SK-N-DZ (cell line): ENCODE data around the gene TUFT1.

ENCODE experiments used
- DNase-seq: peaks from one replicate; pipeline ENCODE4 v3.0.0-alpha.2; 2015; ENCODE audit warnings: low spot score

Gene TUFT1

DNA sequence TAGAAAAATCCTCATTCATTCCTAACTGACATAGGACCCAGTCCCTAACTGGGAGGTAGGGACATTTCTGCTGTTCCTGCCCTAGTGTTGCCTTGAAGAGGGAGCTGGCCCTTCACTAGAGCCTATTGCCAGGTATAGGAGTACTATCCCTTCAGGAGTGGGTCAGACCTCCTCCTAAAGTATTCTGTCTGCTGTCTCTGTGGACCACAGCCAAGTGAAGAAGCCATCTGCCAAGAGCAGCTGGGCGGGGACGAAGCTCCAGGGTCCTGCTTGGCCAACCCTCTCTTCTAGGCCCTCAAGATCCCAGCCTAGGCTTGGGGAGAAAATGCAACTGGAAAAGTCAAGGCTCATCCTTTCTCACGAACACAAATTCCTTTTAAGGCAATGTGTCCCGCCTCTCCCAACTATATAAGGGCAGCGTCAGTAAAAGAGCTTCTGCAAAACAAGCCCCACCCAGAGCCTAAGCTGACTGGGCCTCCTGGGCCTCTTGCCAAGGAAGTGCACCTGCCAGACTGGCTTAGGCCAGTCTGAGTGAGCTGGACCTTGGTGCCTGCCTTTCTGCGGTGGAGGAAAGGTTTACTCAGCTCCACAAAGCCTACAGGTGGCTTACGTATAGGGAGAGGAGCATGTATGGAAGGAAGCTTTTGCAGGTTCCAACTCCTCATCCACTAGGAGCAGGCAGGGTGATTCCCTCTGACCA is 638 bp upstream of the TUFT1 start:
- peak; percentile 84 for DNase-seq

DNA sequence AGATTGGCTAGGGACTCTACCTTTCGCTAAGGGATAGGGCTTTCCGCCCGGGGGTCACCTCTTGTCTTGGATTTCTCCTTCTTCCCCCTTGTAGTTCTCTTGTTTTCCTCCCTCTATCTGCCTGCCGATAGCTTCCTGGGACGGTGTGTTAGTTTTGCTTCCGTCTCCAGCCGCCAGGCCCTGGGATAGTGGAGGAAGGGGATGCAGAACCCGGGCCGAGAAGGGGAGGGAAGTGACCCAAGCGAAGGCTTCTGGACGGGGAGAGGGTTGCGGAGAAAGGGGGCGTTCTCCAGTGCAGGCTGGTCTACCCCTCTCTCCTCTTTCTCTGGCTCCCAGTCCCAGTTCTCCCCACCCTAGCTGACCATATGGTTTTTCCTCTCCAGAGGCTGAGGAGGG is 871 bp downstream of the TUFT1 start:
- peak; percentile 49 for DNase-seq

DNA sequence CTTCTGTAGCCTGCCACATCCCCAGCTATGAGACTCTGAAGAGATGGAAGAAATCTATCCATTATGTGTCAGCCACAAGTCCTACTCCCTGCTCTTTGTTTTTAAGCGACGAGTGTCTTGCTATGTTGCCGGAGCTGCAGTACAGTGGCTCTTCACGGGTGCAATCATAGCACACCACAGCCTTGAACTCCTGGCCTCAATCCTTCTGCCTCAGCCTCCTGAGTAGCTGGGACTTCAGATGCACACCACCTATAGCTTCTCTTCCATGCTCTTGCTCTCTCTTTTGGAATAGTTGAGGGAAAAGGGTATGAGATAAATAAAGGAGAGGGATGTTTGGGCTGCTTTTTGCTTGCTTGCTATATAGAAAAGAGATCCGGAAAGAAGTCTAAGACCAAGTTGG is 1.6 kb downstream of the TUFT1 start:
- DNase-seq = no peak

DNA sequence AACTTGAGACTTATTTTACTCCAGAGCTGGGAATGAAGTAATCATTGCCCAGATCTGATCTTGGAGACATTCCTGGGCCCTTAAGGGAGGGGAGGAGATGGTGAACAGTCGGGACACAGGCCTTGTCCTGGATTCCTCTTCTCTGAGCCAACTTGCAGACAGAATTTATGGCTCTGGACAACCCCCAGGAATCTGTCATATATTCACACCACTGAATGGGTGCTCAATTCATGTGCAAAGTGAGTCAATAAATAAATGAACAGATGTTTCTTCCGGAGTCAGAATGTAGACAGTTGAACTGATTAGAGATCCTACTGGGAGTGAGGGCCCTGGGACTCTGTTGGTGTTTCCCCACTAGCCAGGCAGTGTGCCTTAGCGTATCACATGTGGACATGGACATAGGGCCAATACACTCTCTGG is 2.6 kb downstream of the TUFT1 start:
- DNase-seq = no peak

DNA sequence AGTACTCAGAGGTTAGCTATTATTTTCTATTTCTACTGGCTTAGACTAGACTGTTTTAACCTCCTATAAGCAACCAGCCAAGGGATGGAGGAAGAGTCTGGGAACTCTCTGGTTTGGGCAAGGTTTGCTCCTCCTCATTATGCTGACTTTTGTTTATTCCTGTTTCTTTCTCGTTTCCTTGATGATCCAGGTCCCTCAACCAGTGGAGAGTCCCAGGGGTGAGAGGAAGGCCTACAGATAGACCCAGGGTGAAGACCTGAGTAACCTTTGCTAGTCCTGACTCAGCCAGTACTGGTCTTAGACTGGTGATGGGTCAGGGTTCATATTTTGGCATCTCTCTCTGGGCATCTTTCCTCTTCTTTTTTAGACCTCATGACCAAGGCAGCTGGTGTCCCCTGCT is 5.4 kb downstream of the TUFT1 start:
- DNase-seq = no peak

DNA sequence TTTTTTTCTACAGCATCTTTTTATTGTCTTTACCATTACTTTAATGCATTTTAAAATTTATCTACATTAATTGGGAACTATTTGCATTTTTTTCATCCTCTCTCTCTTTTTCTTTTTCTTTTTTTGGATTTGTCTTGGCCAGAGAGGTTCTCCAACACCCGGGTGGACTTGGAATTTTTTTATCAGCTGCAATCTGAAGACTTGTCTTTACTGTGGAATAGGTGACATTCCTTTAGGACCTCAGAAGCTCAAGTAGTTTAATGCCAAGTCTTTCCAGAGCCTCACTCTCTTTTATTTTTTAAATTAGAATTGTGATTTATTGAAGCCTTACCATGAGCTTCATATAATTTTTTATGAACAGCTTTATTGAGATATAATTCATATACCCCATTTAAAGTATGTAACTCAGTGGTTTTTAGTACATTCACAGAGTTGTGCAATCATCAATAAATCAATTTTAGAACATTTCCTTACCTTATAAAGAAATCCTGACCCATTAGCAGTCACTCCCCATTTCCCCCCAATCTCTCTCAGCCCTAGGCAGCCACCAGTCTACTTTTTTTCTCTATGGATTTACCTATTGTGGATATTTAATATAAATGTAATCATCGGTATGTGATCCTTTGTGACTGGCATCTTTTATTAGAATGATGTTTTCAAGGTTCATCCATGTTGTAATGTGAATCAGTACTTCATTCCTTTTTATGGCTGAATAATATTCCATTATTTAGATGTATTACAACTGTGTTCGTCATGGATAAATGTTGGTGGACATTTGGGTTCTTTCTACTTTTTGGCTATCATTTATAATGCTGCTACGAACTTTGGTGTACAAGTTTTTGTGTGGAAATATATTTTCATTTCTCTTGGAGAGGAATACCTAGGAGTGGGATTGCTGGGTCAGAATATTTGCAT is 6.2 kb downstream of the TUFT1 start:
- no peak for DNase-seq

DNA sequence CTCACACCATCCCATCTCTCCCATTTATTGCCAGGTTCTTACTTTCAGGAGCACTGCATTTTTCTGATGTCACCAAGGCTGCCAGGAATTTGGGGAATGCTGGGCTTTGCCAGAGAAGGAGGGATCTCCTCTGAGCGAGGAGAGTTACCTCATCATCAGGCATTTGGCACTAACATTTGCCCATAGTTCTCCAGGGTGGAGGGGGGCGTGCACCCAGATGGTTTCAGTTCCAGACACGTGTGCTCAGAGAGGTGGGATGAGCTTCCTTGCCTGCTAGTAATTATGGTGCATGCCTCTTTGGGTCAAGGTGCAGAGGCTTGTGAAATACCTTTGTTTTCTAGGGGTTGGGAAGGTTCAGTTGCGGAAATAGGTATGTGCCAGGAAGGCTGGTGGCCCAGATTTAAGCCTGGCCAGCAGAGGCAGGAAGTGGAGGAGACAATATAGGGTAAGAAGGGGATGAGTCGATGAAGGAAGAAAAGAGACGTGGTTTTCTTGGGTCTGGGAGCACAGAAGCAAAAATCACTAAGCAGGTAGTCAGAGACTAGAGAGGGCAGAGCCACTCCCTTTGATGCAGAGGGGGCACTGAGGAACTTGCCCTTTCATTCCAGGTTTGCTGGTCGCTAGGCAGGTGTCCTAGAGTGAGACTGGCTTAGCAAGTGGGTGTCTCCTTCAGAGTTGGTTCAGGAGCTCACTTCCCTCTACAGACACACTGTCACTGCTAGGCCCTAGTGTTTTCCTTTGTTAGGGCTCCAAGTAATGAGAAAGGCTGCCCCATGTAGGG is 7.2 kb downstream of the TUFT1 start:
- DNase-seq = no peak

DNA sequence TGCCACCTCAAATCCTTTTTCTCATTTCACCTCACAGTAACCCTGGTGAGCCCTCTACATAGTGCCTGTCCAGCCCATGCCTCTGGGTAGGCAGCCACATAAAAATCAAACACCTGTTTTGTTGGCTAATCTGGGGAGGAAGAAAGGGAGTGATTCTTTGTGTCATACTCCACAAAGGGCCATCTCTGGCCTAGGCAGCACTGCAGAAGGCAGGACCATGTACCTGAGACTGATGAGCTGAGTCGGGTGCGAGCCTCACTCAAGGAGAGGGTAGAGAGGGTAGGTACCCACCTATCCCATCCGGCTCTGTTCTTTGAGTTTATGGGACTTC is 7.8 kb downstream of the TUFT1 start:
- DNase-seq = no peak

DNA sequence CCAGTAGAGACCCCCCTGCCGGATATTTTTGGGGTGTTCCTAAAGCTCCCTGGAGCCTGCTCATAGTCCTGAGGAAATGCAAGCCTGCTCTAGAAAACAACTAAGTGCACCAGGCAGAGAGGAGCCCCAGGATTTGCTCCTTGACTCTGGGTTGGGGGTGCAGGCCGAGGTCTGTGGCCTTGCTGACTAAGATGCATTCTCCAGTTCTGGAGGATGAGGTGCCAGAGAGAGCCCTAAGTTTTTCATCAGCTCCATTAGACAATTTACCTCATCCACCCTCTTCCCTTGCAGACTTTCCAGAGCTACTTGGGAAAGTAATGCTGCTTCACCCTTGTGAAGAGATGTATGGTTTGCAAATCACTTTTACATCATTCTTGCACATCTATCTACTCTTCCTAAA is 9.1 kb downstream of the TUFT1 start:
- DNase-seq = no peak

DNA sequence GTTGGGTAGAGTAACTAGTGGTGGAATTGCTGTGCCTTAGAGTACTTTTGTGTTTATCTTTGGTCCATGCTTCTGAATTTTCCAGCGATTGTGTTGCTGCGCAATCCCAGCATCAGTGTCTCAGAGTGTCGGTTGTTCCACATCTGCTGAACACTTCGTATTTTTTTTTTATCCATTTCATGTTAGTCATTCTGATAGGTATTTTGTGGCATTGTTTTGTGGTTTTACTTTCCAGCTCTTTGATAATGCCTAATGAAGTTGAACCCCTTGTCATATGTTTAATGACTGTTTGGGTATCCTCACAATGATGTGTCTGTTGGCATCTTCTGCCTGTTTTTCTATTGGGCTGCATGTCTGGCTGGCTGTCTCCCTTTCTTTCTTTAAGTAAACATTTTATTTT is 13.6 kb downstream of the TUFT1 start:
- no peak for DNase-seq

DNA sequence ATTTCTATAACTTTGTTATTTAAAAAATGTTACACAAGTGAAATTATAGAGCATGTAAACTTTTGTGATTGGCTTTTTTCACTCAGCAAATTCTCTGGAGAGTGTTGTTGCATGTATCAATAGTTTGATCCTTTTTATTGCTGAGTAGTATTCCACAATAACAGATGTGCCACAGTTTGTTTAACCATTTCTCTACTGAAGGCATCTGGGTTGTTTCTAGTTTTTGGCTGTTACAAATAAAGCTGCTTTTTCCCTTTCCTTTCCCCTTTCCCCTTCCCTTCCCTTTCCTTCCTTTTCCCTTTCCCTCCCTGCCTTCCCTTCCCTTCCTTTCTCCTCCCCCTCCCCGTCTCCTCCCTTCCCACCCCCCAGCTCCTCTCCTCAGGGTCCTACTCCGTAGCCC is 15.9 kb downstream of the TUFT1 start:
- DNase-seq = no peak

DNA sequence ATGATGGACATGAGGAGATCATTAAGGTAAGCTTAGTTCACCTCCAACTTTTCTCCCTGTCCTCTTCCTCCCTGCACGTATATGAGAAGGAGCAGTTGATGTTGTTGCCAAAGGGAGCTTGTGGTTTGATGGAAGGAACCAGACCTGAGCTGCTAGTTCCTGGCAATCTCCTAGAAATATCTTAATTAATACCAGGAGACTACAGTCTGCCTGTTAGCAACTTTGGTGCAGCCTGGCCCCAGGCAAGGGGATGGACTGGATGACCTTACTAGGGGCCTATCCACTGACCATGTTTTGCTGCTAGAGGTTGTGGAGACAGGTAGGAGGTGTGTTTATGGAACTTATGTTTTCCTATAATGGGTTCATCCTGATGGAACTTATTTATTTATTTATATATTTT is 22.6 kb downstream of the TUFT1 start:
- DNase-seq = no peak

DNA sequence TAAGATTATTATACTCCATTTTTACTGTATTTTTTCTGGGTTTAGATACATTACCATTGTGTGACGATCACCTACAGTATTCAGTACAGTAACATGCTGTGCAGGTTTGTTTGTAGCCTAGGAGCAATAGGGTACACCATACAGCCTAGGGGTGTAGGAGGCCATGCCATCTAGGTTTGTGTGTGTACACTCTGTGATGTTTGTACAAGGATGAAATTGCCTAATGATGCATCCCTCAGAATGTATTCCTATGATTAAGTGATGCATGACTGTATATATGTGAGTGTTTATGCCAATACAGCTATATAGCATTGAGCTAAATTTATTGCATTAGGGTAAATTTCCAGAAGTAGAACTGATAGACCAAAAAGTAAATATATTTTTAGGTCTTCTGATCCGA is 23.3 kb downstream of the TUFT1 start:
- no peak for DNase-seq

DNA sequence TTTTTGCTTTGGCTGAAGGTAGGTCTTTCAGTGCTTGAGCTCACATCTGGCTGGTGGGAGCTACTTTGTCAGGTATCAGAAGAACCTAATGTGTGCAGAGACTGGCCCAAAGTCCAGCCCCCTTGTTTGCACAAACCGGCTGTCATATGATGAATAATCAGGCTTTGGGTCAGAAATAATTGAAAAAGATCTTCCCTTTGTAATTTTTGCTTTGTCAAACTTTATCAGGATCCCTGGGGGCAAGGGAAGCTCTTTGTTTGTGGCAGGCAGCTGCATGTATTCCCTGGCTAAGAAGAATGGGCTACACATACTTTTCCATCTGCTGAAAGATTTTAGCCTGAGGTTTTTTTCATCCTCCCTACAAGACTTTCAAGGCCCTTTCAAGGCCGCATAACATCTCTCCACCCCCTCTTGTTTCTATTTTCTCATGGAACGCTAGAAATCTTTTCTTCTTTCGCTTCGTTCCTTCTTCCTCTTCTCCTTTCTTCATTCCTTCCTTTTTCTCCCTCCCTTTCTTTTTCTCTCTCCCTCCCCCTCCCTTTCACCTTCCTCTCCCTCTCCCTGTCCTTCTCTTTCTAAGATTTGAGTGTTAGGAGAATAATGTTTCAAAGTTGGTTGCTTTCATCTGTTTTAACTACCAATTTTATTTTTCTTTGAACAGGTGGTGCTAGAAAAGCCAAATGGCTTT is 25.5 kb downstream of the TUFT1 start:
- no peak for DNase-seq

DNA sequence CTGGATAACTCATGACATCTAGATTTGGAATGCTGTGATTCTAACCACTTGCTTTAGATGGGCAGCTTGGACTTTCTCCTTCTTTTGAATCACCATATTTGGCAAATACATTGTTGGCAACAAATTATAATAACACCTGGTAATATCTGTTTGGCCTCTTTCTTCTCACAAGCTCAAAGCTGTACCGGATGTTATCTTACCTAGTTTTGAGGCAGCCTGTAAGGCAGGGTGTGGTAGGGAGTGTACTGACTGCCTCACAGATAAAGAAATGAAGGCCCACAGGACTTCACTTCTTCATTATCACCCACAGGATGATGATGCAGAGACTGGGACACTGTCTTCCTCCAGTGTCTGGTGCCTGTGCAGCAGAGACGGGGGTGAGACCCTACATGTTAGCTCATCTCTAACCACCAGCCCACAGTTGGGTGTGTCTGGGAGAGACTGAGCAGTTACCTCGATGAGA is 28.5 kb downstream of the TUFT1 start:
- no peak for DNase-seq

DNA sequence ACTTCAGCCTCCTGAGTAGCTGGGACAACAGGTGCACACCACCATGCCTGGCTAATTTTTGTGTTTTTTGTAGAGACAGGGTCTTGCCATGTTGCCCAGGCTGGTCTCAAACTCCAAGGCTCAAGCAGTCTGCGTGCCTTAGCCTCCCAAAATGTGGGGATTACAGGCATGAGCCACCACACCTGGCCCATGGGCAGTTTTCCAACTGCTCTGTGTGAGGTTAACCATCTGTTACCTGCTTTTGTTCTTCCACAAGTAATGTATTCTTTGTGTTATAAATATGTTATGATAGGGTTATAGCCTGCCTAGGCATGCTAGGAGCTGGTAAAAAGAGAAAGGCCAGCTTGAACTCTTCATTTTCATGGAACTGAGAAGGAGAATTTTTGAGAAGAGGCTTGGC is 30.7 kb downstream of the TUFT1 start:
- DNase-seq = no peak

DNA sequence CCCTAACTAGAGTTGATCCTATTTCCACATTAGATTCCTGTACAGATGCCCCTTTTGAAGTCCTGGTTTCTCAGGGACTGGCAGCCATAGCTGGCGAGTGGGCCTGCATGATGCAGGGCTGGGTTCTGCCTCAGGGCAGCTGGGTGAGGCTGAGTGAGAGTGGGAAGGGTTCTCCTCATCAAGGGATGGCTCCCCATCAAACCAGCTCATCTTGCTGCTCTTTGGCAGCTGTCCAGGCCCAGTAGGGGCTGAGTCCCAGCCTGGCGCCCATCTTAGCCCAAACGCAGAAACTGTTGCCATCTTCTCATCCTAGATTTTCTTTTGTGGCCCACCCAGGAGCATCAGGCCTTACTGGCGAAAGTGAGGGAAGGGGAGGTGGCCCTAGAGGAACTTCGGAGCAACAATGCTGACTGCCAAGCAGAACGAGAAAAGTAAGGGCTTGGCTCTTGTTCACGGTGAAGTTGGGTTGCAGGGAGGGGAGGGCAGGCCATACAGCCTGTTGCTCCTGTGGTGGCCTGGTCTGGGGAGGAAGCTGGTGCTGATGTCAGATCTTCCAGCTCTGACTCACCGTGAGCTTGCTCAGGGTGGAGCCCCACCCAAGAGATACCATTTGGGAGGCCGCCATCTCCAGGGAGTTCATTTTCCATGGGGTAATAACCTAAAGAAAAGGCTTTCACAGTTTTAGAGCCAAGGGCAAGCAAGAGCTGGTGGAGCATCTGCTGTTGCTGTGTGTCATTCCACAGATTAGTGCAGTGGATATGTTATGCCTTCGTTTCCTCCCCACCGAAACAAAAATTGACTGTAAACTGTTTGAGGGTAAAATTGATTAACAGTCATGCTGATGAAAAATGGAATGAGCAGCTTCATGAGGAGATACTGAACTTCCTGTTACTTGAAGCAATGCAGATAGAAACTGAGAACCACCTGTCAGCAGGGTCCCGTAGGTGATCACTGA is 34.7 kb downstream of the TUFT1 start:
- no peak for DNase-seq

DNA sequence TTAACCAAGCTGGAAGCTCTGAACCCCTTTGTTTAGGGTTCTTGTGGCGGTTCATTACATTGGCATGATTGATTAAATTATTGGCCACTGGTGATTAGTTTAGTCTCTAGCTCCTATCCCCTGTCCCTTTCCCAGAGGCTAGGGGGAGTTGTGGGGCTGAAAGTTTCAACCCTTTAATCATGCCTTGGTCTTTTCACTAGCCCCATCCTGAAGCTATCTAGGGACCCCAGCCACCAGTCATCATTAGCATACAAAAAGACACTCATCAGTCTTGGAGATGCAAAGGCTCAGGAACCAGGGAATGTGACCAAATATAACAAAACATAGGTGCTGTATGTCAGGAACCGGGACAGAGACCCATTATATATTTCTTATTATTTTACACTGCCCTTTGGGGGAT is 37.1 kb downstream of the TUFT1 start:
- DNase-seq = no peak

DNA sequence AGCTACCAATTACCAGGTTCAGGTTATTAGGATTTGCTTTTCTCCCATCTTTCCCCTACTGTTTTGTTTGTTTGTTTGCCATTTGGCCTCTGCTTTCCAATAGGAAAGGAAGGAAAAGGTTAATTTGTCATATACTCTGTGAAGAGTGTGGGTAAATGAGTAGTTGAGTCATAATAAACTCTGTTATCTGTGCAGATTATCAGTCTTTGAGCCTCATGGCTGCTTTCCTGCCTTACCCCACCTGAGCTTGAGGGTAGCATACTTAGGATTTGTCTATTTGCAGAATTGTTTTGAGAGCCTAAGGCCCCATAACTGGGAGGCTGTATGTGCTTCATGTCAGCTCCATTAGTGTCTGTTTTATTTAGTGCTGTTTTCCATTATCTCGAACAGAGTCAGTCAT is 38.8 kb downstream of the TUFT1 start:
- no peak for DNase-seq

DNA sequence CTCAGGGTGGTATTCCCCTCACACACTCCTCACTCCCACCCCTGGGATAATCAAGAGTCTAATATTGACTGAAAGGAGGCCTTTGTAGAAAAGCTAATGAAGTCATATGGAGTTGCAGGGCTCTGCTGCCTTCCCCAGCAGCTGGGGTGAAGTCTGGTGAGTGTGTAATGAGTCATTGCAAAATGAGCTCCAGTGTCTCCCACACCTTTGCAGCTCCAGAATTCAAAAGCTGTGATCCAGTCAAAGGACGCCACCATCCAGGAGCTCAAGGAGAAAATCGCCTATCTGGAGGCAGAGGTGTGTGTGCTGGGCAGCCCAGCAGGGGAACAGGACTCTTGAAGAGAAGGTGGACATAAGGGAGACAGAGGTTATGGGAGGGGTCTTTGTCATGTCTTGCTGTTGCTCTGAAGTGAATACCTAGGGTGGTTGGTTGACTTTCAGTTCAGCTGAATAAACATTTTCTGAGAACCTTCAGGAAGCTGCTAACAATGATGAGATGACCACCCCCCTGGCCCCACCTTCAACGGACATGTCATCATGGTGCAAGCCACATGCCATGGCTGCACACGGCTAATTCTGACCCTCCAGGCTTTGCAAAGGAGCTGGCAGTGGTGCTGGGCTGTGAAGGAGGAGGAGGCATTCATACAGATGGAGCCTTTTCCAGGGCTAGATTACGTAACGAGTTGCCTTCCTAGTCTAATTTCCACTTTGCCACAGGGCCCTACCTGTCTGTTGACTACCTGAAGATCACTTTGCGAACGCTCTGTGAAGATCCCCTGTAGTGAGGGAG is 39.5 kb downstream of the TUFT1 start:
- no peak for DNase-seq
